Measurements from ENCODE around the gene FIZ1.

Gene FIZ1

DNA sequence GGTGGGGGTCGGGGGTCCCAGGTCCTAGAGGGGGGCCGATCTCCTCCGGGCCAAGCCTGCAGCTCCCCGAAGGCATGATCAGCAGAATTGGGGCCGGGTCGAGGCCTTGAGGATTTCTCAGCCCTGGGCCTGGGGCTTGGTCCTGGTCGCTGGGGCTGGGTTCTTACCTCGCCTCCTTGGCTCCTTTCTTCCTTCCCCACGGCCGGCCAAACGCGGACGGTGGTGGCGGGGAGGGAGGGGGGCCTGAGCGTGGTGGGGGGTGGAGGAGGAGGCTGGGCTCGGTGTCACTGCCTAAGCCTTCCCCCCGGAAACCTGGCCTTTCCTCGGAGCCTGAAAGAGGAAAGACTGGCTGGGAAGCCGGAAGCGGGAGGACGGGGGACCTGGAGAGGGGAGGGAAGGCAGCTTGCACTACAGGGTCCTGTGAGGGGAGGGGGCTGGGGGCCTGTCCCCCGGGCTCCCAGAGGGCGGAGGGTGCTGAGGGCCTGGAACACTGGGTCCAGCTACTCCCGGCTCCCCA is 18.6 kb downstream of the FIZ1 start, which contains the start of gene ZNF579:
TSS of gene ZNF579 (minus strand) at position 221 of the 517 bp plus-strand sequence. CDS start 1,209 bp downstream, outside the sequence.
- ATAC-seq: peak; percentile 81
- TF ChIP-seq ZNF70 (CRISPR knock-in tag; IDR thresholded peaks at IDR 0.05): no peak
- TF ChIP-seq, protein P1, sequence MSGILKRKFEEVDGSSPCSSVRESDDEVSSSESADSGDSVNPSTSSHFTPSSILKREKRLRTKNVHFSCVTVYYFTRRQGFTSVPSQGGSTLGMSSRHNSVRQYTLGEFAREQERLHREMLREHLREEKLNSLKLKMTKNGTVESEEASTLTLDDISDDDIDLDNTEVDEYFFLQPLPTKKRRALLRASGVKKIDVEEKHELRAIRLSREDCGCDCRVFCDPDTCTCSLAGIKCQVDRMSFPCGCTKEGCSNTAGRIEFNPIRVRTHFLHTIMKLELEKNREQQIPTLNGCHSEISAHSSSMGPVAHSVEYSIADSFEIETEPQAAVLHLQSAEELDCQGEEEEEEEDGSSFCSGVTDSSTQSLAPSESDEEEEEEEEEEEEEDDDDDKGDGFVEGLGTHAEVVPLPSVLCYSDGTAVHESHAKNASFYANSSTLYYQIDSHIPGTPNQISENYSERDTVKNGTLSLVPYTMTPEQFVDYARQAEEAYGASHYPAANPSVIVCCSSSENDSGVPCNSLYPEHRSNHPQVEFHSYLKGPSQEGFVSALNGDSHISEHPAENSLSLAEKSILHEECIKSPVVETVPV (CRISPR knock-in tag; IDR thresholded peaks at IDR 0.05): no peak
- no peak for TF ChIP-seq POU6F1 (CRISPR knock-in tag; IDR thresholded peaks at IDR 0.05; ENCODE audit: borderline replicate concordance, low read depth)
- TF ChIP-seq TSHZ2 (CRISPR knock-in tag; IDR thresholded peaks at IDR 0.05): no peak
- no peak for TF ChIP-seq ISL1 (CRISPR knock-in tag; IDR thresholded peaks at IDR 0.05)
- no peak for TF ChIP-seq ESRRG (CRISPR knock-in tag; IDR thresholded peaks at IDR 0.05)
- TF ChIP-seq RARB (CRISPR knock-in tag; IDR thresholded peaks at IDR 0.05): no peak
- TF ChIP-seq CSDC2 (CRISPR knock-in tag; IDR thresholded peaks at IDR 0.05): no peak
- no peak for TF ChIP-seq ZFP30 (CRISPR knock-in tag; IDR thresholded peaks at IDR 0.05)
- TF ChIP-seq BACH2 (CRISPR knock-in tag; IDR thresholded peaks at IDR 0.05; ENCODE audit: borderline replicate concordance): no peak
- no peak for TF ChIP-seq ZC3H10 (CRISPR knock-in tag; IDR thresholded peaks at IDR 0.05)
- TF ChIP-seq, protein P2, sequence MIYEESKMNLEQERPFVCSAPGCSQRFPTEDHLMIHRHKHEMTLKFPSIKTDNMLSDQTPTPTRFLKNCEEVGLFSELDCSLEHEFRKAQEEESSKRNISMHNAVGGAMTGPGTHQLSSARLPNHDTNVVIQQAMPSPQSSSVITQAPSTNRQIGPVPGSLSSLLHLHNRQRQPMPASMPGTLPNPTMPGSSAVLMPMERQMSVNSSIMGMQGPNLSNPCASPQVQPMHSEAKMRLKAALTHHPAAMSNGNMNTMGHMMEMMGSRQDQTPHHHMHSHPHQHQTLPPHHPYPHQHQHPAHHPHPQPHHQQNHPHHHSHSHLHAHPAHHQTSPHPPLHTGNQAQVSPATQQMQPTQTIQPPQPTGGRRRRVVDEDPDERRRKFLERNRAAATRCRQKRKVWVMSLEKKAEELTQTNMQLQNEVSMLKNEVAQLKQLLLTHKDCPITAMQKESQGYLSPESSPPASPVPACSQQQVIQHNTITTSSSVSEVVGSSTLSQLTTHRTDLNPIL (CRISPR knock-in tag; IDR thresholded peaks at IDR 0.05; ENCODE audit: low read depth): no peak
- no peak for TF ChIP-seq ZNF565 (CRISPR knock-in tag; conservative IDR thresholded peaks at IDR 0.05; ENCODE audit: low read depth)
- TF ChIP-seq ARNTL (CRISPR knock-in tag; IDR thresholded peaks at IDR 0.05; ENCODE audit: borderline replicate concordance, low read depth): no peak

- TF ChIP-seq ZNF70 (CRISPR knock-in tag; IDR thresholded peaks at IDR 0.05): no peak
- TF ChIP-seq TSHZ2 (CRISPR knock-in tag; IDR thresholded peaks at IDR 0.05): no peak
- peak; percentile 71 for ATAC-seq
These were observed 19.3 kb downstream of the FIZ1 start for GRCh38 chr19:55579766-55580621.

DNA sequence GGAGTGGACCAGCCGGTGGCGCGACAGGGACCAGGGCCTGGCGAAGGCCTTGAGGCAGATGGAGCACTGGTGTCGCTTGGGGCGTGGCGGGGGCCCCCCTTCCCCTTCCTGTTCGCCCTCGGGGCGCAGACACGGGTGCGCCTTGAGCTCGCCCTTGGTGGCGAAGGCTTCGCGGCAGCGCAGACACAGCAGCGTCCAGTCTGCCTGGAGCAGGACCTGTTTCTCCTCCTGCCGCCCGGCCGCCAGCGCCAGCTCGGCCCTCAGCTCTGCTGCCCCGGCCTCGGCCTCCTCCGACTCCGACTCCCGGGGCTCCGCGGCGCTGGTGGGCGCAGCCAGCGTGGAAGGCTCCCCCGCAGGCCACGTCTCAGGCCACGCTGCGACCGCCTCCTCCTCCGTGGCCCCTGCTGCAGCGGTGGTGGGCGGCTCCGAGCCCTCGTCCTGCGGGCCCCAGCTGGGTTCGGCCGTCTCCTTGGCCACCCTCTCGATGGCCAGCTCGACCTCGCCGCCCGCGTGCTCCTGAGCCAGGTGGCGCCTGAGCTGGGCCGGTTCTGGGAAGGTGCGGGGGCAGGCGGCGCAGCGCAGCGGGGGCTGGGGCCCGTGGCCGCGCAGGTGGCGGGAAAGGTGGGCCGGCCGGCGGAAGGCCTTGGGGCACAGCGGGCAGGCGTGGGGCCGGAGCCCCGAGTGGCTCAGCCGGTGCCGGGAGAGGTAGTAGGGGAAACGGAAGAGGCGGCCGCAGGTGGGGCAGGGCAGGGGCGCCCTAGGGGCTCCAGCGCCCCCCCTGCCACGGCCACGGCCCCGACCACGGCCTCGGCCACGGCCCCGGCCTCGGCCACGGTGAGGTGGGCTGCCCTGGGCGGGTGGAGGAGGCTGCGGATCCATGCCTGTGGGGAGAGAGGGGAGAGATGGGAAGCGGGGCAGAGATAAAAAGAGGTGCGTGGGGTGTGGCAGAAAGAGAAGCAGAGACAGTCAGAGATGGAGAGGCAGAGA is 20.3 kb downstream of the FIZ1 start:
- ATAC-seq: no peak
- TF ChIP-seq TOX (CRISPR knock-in tag; IDR thresholded peaks at IDR 0.05; ENCODE audit: borderline replicate concordance) (no peak), ZC3H10 (CRISPR knock-in tag; IDR thresholded peaks at IDR 0.05) (no peak), ZFP30 (CRISPR knock-in tag; IDR thresholded peaks at IDR 0.05) (no peak), RARB (CRISPR knock-in tag; IDR thresholded peaks at IDR 0.05) (no peak), ESRRG (CRISPR knock-in tag; IDR thresholded peaks at IDR 0.05) (no peak), CSDC2 (CRISPR knock-in tag; IDR thresholded peaks at IDR 0.05) (no peak), ISL1 (CRISPR knock-in tag; IDR thresholded peaks at IDR 0.05) (no peak), SNAI2 (CRISPR knock-in tag; IDR thresholded peaks at IDR 0.05) (no peak), POU6F1 (CRISPR knock-in tag; IDR thresholded peaks at IDR 0.05; ENCODE audit: borderline replicate concordance, low read depth) (no peak)
- TF ChIP-seq, protein P2 (CRISPR knock-in tag; IDR thresholded peaks at IDR 0.05; ENCODE audit: low read depth): no peak
- TF ChIP-seq, protein P1 (CRISPR knock-in tag; IDR thresholded peaks at IDR 0.05): no peak

Data from SK-N-SH treated with all-trans-retinoic acid at 6 μM for 48 hours (cell line).